ENCODE results near the gene KRTAP1-5.
"Not testable (repeated sequence)": the region's sequence is repeated elsewhere in the genome, so short reads cannot be mapped to it uniquely, and the experiment has no call there.

KRTAP1-5 gene

GRCh38 chr17:41002814-41003213 is 24.2 kb downstream of the KRTAP1-5 start:
- peak; percentile 33 for DNase-seq

DNA sequence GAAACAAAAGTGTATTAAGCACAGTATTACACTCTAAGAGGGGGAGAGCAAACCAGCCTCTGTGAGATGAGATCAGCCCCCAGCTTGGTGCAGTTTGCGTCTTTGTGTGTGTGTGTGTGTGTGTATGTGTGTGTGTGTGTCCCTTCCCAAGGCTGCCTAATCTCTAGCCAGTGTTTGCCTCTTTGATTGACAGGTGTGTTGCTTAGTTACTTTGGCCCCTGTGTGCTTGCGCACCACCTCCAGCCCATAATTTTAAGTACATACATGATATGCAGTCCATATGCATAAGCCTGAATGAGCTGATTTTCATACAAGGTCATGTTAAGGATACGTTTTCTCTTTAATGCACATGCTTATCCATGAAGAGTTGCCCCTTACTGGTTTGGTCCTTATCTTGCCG is 25.2 kb downstream of the KRTAP1-5 start:
- DNase-seq = no peak

DNA sequence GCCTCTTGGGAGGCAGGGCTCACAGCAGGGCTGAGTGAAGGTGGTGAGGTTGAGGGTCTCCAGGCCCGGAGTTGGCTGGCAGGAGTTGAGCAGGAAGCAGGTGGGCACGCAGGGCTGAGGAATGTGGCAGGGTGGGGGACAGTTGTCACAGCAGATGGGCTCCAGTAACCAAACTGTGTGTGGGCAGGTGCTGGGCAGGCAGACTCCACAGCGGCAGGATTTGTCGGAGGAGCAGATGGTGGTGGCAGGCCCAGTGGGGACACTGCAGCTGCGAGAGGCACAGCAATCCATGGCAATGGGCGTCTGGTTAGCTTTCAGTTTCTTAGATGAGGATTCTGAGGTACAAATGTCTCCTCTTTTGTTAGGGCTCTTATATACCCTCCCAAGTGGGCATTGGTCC is 27.4 kb downstream of the KRTAP1-5 start, which contains the start of gene KRTAP3-2:
Gene KRTAP3-2 (minus strand): TSS at position 344 of the 400 bp plus-strand sequence. CDS start 53 bp downstream, at position 291.
- DNase-seq = not testable (repeated sequence)

DNA sequence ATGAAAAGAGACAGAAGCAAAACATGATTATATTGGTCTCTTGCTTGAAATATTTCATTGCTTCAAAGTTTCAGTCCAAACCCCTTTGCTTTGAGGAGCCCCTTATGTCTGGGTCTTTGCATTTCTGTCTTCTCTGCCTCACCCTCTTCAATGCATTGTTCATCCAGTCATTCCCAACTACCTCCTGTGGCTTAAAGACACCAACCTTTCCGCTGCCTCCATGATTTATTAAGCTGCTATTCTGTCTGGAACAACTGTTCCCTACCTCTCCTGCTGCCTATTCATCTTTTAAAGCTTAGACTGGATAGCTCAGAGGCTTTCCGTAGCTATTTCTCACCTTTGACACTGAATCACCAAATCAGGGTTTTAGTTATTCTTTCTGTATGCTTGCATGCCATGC is 29.6 kb downstream of the KRTAP1-5 start:
- no peak for DNase-seq

GRCh38 chr17:40996829-40997228 is 30.2 kb downstream of the KRTAP1-5 start:
- no peak for DNase-seq

- DNase-seq = no peak
Observed at GRCh38 chr17:40995116-40995515, 31.9 kb downstream of the KRTAP1-5 start.

DNA sequence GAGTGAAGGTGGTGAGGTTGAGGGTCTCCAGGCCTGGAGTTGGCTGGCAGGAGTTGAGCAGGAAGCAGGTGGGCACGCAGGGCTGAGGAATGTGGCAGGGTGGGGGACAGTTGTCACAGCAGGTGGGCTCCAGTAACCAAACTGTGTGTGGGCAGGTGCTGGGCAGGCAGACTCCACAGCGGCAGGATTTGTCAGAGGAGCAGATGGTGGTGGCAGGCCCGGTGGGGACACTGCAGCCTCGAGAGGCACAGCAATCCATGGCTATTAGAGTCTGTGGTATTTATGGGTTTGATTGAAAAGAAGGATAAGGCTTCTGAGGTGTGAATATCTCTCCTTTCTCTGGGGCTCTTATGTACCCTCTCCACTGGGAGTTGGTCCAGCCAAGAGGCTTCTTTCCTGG is 33.2 kb downstream of the KRTAP1-5 start, which contains the start of gene KRTAP3-3:
Gene KRTAP3-3 (minus strand): TSS at position 326 of the 400 bp plus-strand sequence. CDS start 67 bp downstream, at position 259.
- no peak for DNase-seq

DNA sequence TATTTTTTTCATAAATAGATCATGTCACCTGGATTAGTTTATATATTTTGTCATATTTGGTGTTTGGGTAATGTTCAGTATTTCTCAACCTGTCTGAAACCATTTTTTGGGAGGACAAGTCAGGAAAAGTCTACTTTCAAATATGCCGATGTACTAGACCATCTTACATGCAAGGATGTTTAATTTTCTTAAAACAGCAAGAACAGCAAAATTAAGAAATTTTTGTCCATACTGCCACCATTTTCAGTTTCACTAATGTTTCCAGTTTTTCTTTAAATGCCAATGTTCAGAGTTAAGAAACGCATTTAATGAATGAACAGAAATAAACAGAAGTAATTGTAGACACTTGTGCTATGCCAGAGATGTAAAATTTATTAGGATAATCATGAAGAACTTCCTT is 33.9 kb downstream of the KRTAP1-5 start:
- DNase-seq = no peak

GRCh38 chr17:40992666-40993065 is 34.3 kb downstream of the KRTAP1-5 start:
- DNase-seq = no peak

GRCh38 chr17:40986920-40987319 is 40.1 kb downstream of the KRTAP1-5 start:
- DNase-seq = no peak

- DNase-seq = no peak
Observed at GRCh38 chr17:40984226-40984625, 42.8 kb downstream of the KRTAP1-5 start, which contains the start of gene KRT40. KRT40 (minus strand) TSS chr17:40984326; CDS start chr17:40984273, 53 bp downstream.

DNA sequence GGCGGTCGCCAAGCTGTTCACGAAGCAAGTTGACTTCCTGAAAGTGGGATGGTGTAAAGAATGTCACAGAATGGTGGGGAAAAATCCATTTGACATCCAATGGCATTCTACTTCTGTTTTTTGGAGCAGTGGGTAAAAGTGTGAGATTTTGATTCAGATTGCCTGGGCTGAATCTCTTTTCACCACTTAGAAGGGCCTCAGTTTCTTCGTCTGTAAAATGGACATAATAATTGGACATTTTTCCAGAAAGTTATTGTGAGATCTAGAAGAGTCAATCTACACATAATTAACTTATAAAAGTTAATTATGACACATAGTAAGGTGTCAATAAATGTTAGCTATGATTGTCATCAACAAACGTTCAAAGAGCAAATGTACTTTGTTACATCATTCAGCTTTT is 45.9 kb downstream of the KRTAP1-5 start:
- no peak for DNase-seq

GRCh38 chr17:40980596-40980995 is 46.4 kb downstream of the KRTAP1-5 start:
- peak; percentile 40 for DNase-seq

DNA sequence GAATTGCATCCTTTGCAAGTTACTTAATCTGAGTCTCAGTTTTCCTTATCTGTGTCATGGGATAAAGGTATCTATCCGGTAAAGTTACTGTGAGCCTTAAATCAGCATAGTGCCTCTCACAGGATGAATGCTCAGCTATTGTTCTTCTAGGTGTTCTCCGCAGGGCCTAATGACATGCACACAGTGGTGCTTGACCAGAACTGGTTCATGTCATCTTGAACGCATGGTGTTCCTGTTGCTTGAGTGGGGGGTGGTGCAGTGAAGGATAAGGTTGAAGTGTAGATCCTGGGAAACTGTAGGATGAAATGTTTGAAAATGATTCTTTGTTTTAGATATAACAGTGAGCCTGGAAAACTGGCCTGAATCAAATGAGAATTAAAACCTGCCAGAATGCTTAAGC is 46.9 kb downstream of the KRTAP1-5 start:
- no peak for DNase-seq

GRCh38 chr17:40978575-40979151 is 48.3 kb downstream of the KRTAP1-5 start:
- DNase-seq = no peak

Measured in fibroblast of skin of right quadriceps (primary cell).